Spleen (tissue), 7 donors: ENCODE results near the gene BZW2.

Experiments used
- POLR2AphosphoS5 ChIP-seq, 3 donors: sonication (generic); formaldehyde crosslinking; IDR thresholded peaks; one replicate each; pipeline ENCODE4 v1.5.1; 2017; ENCODE audit warnings: antibody characterized with exemption in 3 of 3
- TF ChIP-seq, protein P1 (sequence below), 11 experiments: fragments of 200-600 bp in 7 of 11; fragments of 450-650 bp in 4 of 11; sonication (generic) in 4 of 11; IDR thresholded peaks in 8 of 11; conservative IDR thresholded peaks in 3 of 11; 1 replicate in 7 of 11; 2 replicates in 4 of 11; pipeline versions ENCODE4 v1.4.0 to v1.8.0; 2016 to 2021; ENCODE audit warnings: antibody characterized with exemption in 11 of 11, inconsistent platforms in 4 of 11, mild to moderate bottlenecking in 1 of 11
- donor health status: DM: no; HTN: no; CAD: no; lungs with moderate emphysema.
- donor health status: DM: no; HTN: no; CAD: no.
- donor health status: DM: no; HTN: no; CAD: no.

DNA sequence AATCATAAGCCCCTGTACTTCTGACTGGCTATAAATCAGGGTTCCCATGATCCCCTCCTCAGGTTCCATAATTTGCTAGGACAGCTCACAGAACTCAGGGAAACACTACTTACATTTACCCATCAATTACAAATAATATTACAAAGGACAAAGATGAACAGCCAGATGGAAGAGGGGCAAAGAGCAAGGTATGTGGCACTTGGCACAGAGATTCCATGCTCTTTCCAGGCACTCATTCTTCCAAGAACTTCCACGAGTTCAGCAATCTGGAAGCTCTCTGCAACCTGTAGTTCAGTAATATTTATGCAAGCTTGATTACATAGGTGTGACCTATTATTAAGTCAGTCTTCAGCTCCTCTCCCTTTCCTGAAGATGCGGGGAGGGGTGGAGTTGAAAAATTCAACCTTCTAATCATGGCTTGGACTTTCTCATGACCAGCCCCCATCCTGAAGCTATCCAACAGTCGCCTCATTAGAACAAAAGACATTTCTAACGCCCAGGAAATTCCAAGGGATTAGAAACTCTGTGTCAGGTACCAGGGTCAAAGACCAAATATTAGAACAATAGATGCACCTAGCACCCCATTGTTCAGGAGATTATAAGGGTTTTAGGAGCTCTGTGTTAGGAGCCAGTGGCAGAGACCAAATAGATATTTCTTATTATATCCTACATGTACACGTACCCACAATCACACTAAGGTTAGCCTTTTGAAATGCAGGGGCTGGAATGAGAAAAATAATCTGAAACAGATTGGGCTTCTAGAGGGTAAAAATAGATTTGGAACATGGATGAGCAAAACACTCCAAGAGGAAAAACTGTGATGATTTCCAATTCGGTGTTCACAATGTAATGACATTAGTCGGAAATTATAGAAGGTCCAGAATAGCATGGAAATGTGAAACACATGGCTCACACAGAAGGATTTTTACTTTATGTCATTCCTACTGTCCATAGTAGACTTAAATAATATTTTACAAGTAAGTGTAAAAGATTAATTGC, 7.4 kb upstream of the BZW2 start:
- TF ChIP-seq, protein P1, sequence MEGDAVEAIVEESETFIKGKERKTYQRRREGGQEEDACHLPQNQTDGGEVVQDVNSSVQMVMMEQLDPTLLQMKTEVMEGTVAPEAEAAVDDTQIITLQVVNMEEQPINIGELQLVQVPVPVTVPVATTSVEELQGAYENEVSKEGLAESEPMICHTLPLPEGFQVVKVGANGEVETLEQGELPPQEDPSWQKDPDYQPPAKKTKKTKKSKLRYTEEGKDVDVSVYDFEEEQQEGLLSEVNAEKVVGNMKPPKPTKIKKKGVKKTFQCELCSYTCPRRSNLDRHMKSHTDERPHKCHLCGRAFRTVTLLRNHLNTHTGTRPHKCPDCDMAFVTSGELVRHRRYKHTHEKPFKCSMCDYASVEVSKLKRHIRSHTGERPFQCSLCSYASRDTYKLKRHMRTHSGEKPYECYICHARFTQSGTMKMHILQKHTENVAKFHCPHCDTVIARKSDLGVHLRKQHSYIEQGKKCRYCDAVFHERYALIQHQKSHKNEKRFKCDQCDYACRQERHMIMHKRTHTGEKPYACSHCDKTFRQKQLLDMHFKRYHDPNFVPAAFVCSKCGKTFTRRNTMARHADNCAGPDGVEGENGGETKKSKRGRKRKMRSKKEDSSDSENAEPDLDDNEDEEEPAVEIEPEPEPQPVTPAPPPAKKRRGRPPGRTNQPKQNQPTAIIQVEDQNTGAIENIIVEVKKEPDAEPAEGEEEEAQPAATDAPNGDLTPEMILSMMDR (IDR thresholded peaks at IDR 0.05 in 8 of 11, conservative IDR thresholded peaks at IDR 0.05 in 3 of 11): no peak
- no peak for TF ChIP-seq POLR2AphosphoS5 (IDR thresholded peaks at IDR 0.05)
